Stimulated activated naive CD8-positive, alpha-beta T cell treated with anti-CD3 and anti-CD28 coated beads, Interleukin-15, amount 100 ng/mL, for 72 hours (primary cell): Measurements from ENCODE around the gene MS4A4A.

ENCODE experiments used
- ATAC-seq: fragments of 150-1000 bp; cut with Tn5 transposase; 2 replicates; pipeline ENCODE4 v1.10.0; 2021; ENCODE audit warnings: mild to moderate bottlenecking, moderate library complexity
- DNase-seq, 2 donors: peaks; one replicate each; pipeline ENCODE4 v3.0.0; 2021 to 2022
- H3K27ac Mint-ChIP-seq, 2 donors: one replicate each; pipeline ENCODE4 v1.8.0; 2022; ENCODE audit warnings: mild to moderate bottlenecking in 2 of 2, mixed read lengths in 2 of 2, moderate library complexity in 2 of 2
- H3K27me3 Mint-ChIP-seq: one replicate; pipeline ENCODE4 v1.8.0; 2022; ENCODE audit warnings: mixed read lengths
- H3K4me1 Mint-ChIP-seq: one replicate; pipeline ENCODE4 v1.8.0; 2022; ENCODE audit warnings: mild to moderate bottlenecking, mixed read lengths
- H3K4me3 Mint-ChIP-seq, 2 donors: one replicate each; pipeline ENCODE4 v1.8.0; 2022; ENCODE audit warnings: mild to moderate bottlenecking in 2 of 2, mixed read lengths in 2 of 2, moderate library complexity in 1 of 2
- H3K9me3 Mint-ChIP-seq, 2 donors: one replicate each; pipeline ENCODE4 v1.8.0; 2022; ENCODE audit warnings: mixed read lengths in 2 of 2

The MS4A4A gene

GRCh38 chr11:60280412-60280811 is at the start of gene MS4A4A:
Gene MS4A4A (plus strand): TSS chr11:60280666. CDS start chr11:60280676, 10 bp downstream.
- Mint-ChIP-seq H3K4me3 (no peak within 1 kb of the TSS), H3K27me3 (peaks cover 8% of the 10 kb centered on the region), H3K4me1 (no peaks in the 10 kb centered on the region), H3K9me3 (no peaks in the 10 kb centered on the region), H3K27ac (no peak within 1 kb of the TSS)
- no peak for ATAC-seq
- no peak for DNase-seq

GRCh38 chr11:60230681-60231080 is 49.8 kb upstream of the MS4A4A start:
- no peak for ATAC-seq
- Mint-ChIP-seq H3K27ac (no peak overlapping the region), H3K27me3 (peaks cover 21% of the 10 kb centered on the region), H3K4me1 (no peaks in the 10 kb centered on the region), H3K4me3 (no peak overlapping the region), H3K9me3 (no peaks in the 10 kb centered on the region)
- no peak for DNase-seq

- ATAC-seq (no peak), DNase-seq (no peak)
- Mint-ChIP-seq H3K27me3 (peaks cover 39% of the 10 kb centered on the region), H3K4me3 (no peak overlapping the region), H3K9me3 (no peaks in the 10 kb centered on the region), H3K4me1 (no peaks in the 10 kb centered on the region), H3K27ac (no peak overlapping the region)
These were observed 45.1 kb upstream of the MS4A4A start for GRCh38 chr11:60235321-60235720.

GRCh38 chr11:60240662-60241061 is 39.8 kb upstream of the MS4A4A start:
- Mint-ChIP-seq H3K9me3 (no peaks in the 10 kb centered on the region), H3K4me1 (no peaks in the 10 kb centered on the region), H3K27ac (no peak overlapping the region), H3K27me3 (peaks cover 52% of the 10 kb centered on the region), H3K4me3 (no peak overlapping the region)
- ATAC-seq, result no peak
- no peak for DNase-seq

GRCh38 chr11:60241786-60242185 is 38.7 kb upstream of the MS4A4A start:
- H3K4me3 Mint-ChIP-seq, result no peak overlapping the region

GRCh38 chr11:60242740-60243239 is 37.7 kb upstream of the MS4A4A start, which contains the start of gene MS4A4E:
Gene MS4A4E (minus strand): TSS chr11:60243137. CDS start chr11:60230055, 13,082 bp downstream.
- DNase-seq (no peak), ATAC-seq (no peak)
- Mint-ChIP-seq H3K9me3 (no peaks in the 10 kb centered on the region), H3K27me3 (peaks cover 52% of the 10 kb centered on the region), H3K4me1 (no peaks in the 10 kb centered on the region), H3K4me3 (no peak within 1 kb of the TSS), H3K27ac (peak within 1 kb of the TSS in 1 of 2 donors; percentile 13)

More at GRCh38 chr11:60241786-60242185, 38.7 kb upstream of the MS4A4A start:
- peaks cover 53% of the 10 kb centered on the region for H3K27me3 Mint-ChIP-seq
- H3K9me3 Mint-ChIP-seq, result no peaks in the 10 kb centered on the region
- DNase-seq (no peak), ATAC-seq (no peak)
- H3K27ac Mint-ChIP-seq, result peak overlapping the region in 1 of 2 donors; percentile 13
- H3K4me1 Mint-ChIP-seq, result no peaks in the 10 kb centered on the region

GRCh38 chr11:60251485-60252212 is 28.8 kb upstream of the MS4A4A start:
- H3K4me3 Mint-ChIP-seq, result no peak overlapping the region
- peaks cover 59% of the 10 kb centered on the region for H3K27me3 Mint-ChIP-seq
- DNase-seq, result peak; percentile 16 to 19
- H3K27ac Mint-ChIP-seq, result no peak overlapping the region
- peak; percentile 31 for ATAC-seq
- H3K9me3 Mint-ChIP-seq, result peaks cover 5 to 7% of the 10 kb centered on the region in 2 donors
- H3K4me1 Mint-ChIP-seq, result no peaks in the 10 kb centered on the region

GRCh38 chr11:60252213-60253108 is 28.0 kb upstream of the MS4A4A start:
- no peak for DNase-seq

GRCh38 chr11:60257956-60258722 is 22.3 kb upstream of the MS4A4A start:
- H3K9me3 Mint-ChIP-seq, result peaks cover 5 to 14% of the 10 kb centered on the region in 2 donors
- no peak overlapping the region for H3K4me3 Mint-ChIP-seq
- DNase-seq (no peak), ATAC-seq (no peak)
- no peaks in the 10 kb centered on the region for H3K4me1 Mint-ChIP-seq
- H3K27me3 Mint-ChIP-seq, result peaks cover 24% of the 10 kb centered on the region
- no peak overlapping the region for H3K27ac Mint-ChIP-seq

More at GRCh38 chr11:60252213-60253108, 28.0 kb upstream of the MS4A4A start:
- no peak overlapping the region for H3K4me3 Mint-ChIP-seq
- peaks cover 51% of the 10 kb centered on the region for H3K27me3 Mint-ChIP-seq
- ATAC-seq, result no peak
- no peak overlapping the region for H3K27ac Mint-ChIP-seq
- H3K9me3 Mint-ChIP-seq, result peaks cover 5 to 7% of the 10 kb centered on the region in 2 donors
- H3K4me1 Mint-ChIP-seq, result no peaks in the 10 kb centered on the region

GRCh38 chr11:60261014-60261413 is 19.5 kb upstream of the MS4A4A start:
- no peak overlapping the region for H3K27ac Mint-ChIP-seq
- peaks cover 11% of the 10 kb centered on the region for H3K27me3 Mint-ChIP-seq
- H3K4me3 Mint-ChIP-seq, result no peak overlapping the region
- peaks cover 0 to 8% of the 10 kb centered on the region in 2 donors for H3K9me3 Mint-ChIP-seq
- no peaks in the 10 kb centered on the region for H3K4me1 Mint-ChIP-seq
- DNase-seq (no peak), ATAC-seq (no peak)

- Mint-ChIP-seq H3K4me3 (no peak overlapping the region), H3K27ac (no peak overlapping the region), H3K27me3 (peaks cover 23% of the 10 kb centered on the region), H3K4me1 (no peaks in the 10 kb centered on the region), H3K9me3 (peaks cover 0 to 8% of the 10 kb centered on the region in 2 donors)
- ATAC-seq (no peak), DNase-seq (no peak)
These were observed 17.1 kb upstream of the MS4A4A start for GRCh38 chr11:60263402-60263801.

- peaks cover 33% of the 10 kb centered on the region for H3K27me3 Mint-ChIP-seq
- no peak overlapping the region for H3K4me3 Mint-ChIP-seq
- H3K27ac Mint-ChIP-seq, result no peak overlapping the region
- ATAC-seq (no peak), DNase-seq (no peak)
- no peaks in the 10 kb centered on the region for H3K4me1 Mint-ChIP-seq
- H3K9me3 Mint-ChIP-seq, result peaks cover 0 to 8% of the 10 kb centered on the region in 2 donors
These were observed 15.8 kb upstream of the MS4A4A start for GRCh38 chr11:60264644-60265043.

- Mint-ChIP-seq H3K4me3 (no peak overlapping the region), H3K4me1 (no peaks in the 10 kb centered on the region), H3K9me3 (peaks cover 0 to 6% of the 10 kb centered on the region in 2 donors), H3K27ac (no peak overlapping the region), H3K27me3 (peaks cover 28% of the 10 kb centered on the region)
- ATAC-seq (no peak), DNase-seq (peak in 1 of 2 donors; percentile 22)
These were observed 14.9 kb upstream of the MS4A4A start for GRCh38 chr11:60265373-60266214.

GRCh38 chr11:60274416-60274815 is 6.0 kb upstream of the MS4A4A start:
- no peak for DNase-seq
- ATAC-seq, result no peak
- H3K4me1 Mint-ChIP-seq, result peaks cover 13% of the 10 kb centered on the region
- no peak overlapping the region for H3K4me3 Mint-ChIP-seq
- peaks cover 0 to 4% of the 10 kb centered on the region in 2 donors for H3K9me3 Mint-ChIP-seq
- peaks cover 20% of the 10 kb centered on the region for H3K27me3 Mint-ChIP-seq
- no peak overlapping the region for H3K27ac Mint-ChIP-seq
